SK-N-SH treated with all-trans-retinoic acid at 6 μM for 48 hours (cell line): ENCODE data around the gene MOV10.

Experiments used
- ARNTL ChIP-seq: fragments of 450-650 bp; formaldehyde crosslinking; IDR thresholded peaks from 2 replicates; pipeline ENCODE4 v1.5.0; 2020; ENCODE audit warnings: low read depth, mild to moderate bottlenecking, moderate library complexity, borderline replicate concordance
- CSDC2 ChIP-seq: fragments of 250-450 bp; sonication (Bioruptor Pico); IDR thresholded peaks from 2 replicates; pipeline ENCODE4 v1.5.0; 2020; ENCODE audit warnings: mild to moderate bottlenecking, moderate library complexity
- GLIS3 ChIP-seq: fragments of 250-450 bp; sonication (Bioruptor Pico); IDR thresholded peaks from 2 replicates; pipeline ENCODE4 v1.5.0; 2020; ENCODE audit warnings: mild to moderate bottlenecking, moderate library complexity
- ISL1 ChIP-seq: fragments of 250-450 bp; sonication (Bioruptor Pico); IDR thresholded peaks from 2 replicates; pipeline ENCODE4 v2.1.2; 2022; ENCODE audit warnings: mild to moderate bottlenecking, moderate library complexity
- OSR1 ChIP-seq: fragments of 250-450 bp; sonication (Bioruptor Pico); IDR thresholded peaks from 2 replicates; pipeline ENCODE4 v1.8.0; 2022; ENCODE audit warnings: moderate library complexity, mild to moderate bottlenecking, inconsistent platforms
- RARB ChIP-seq: fragments of 250-450 bp; sonication (Bioruptor Pico); IDR thresholded peaks from 2 replicates; pipeline ENCODE4 v1.8.0; 2021; ENCODE audit warnings: mild to moderate bottlenecking, moderate library complexity
- ZFP3 ChIP-seq: fragments of 250-450 bp; sonication (Bioruptor Pico); IDR thresholded peaks from 2 replicates; pipeline ENCODE4 v1.5.0; 2020; ENCODE audit warnings: mild to moderate bottlenecking, moderate library complexity

DNA sequence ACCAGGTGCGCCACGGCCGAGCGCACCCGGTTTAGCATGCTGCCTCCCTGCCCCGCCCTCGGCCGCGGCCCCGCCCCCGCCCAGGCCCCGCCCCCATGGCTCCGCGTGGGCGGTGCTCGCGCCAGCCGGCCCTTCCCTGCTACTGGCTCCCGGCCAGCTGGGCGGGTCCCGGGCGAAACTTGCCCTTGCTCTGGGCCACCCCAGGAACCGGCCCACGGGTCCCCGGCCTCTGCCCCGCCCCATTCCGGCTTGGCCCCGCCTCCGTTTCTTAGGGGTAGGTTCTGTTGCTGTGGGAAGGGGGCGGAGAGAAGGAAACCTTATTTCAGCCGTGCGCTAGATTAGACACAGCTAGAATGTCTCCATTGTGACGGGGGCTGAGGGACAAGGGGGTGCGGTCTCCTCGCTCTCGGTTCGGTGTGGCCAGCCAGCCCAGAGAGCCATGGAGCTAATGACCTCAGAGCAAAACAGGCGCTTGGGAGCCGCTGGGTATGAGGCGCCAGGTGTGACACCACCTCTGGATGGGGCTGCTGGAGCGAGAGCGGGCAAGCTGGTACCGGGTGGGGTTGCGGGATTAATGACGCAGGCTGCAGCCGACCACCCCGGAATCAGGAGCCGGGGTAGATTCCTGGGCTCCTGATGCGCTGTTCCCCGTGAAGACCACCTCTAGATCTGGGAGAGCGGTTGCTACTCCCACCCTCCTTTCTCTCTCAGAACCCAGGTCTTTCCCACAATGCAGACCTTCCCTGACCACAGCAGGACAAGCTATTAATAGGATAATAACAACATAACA is 41.0 kb downstream of the MOV10 start, which contains the start of gene PPM1J:
- TF ChIP-seq ISL1 (CRISPR knock-in tag) (no peak), RARB (CRISPR knock-in tag) (no peak), ARNTL (CRISPR knock-in tag) (no peak), CSDC2 (no peak), OSR1 (CRISPR knock-in tag) (no peak), ZFP3 (CRISPR knock-in tag) (no peak), GLIS3 (CRISPR knock-in tag) (no peak)
